GM12801 (cell line): ENCODE data around the gene IL17RA.

Experiments
- TF ChIP-seq, protein P1 (sequence below): IDR thresholded peaks from one replicate; pipeline ENCODE4 v1.5.1; 2011; ENCODE audit warnings: control low read depth; ENCODE audit not compliant: insufficient read length; ENCODE audit errors: extremely low read depth

IL17RA gene

DNA sequence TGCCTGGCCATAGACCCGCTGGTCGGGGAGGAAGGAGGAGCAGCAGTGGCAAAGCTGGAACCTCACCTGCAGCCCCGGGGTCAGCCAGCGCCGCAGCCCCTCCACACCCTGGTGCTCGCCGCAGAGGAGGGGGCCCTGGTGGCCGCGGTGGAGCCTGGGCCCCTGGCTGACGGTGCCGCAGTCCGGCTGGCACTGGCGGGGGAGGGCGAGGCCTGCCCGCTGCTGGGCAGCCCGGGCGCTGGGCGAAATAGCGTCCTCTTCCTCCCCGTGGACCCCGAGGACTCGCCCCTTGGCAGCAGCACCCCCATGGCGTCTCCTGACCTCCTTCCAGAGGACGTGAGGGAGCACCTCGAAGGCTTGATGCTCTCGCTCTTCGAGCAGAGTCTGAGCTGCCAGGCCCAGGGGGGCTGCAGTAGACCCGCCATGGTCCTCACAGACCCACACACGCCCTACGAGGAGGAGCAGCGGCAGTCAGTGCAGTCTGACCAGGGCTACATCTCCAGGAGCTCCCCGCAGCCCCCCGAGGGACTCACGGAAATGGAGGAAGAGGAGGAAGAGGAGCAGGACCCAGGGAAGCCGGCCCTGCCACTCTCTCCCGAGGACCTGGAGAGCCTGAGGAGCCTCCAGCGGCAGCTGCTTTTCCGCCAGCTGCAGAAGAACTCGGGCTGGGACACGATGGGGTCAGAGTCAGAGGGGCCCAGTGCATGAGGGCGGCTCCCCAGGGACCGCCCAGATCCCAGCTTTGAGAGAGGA is 24.5 kb downstream of the IL17RA start:
- TF ChIP-seq, protein P1, sequence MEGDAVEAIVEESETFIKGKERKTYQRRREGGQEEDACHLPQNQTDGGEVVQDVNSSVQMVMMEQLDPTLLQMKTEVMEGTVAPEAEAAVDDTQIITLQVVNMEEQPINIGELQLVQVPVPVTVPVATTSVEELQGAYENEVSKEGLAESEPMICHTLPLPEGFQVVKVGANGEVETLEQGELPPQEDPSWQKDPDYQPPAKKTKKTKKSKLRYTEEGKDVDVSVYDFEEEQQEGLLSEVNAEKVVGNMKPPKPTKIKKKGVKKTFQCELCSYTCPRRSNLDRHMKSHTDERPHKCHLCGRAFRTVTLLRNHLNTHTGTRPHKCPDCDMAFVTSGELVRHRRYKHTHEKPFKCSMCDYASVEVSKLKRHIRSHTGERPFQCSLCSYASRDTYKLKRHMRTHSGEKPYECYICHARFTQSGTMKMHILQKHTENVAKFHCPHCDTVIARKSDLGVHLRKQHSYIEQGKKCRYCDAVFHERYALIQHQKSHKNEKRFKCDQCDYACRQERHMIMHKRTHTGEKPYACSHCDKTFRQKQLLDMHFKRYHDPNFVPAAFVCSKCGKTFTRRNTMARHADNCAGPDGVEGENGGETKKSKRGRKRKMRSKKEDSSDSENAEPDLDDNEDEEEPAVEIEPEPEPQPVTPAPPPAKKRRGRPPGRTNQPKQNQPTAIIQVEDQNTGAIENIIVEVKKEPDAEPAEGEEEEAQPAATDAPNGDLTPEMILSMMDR = no peak

DNA sequence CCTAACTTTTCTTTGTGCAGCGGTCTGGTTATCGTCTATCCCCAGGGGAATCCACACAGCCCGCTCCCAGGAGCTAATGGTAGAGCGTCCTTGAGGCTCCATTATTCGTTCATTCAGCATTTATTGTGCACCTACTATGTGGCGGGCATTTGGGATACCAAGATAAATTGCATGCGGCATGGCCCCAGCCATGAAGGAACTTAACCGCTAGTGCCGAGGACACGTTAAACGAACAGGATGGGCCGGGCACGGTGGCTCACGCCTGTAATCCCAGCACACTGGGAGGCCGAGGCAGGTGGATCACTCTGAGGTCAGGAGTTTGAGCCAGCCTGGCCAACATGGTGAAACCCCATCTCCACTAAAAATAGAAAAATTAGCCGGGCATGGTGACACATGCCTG is 25.2 kb downstream of the IL17RA start:
- TF ChIP-seq, protein P1 = no peak

DNA sequence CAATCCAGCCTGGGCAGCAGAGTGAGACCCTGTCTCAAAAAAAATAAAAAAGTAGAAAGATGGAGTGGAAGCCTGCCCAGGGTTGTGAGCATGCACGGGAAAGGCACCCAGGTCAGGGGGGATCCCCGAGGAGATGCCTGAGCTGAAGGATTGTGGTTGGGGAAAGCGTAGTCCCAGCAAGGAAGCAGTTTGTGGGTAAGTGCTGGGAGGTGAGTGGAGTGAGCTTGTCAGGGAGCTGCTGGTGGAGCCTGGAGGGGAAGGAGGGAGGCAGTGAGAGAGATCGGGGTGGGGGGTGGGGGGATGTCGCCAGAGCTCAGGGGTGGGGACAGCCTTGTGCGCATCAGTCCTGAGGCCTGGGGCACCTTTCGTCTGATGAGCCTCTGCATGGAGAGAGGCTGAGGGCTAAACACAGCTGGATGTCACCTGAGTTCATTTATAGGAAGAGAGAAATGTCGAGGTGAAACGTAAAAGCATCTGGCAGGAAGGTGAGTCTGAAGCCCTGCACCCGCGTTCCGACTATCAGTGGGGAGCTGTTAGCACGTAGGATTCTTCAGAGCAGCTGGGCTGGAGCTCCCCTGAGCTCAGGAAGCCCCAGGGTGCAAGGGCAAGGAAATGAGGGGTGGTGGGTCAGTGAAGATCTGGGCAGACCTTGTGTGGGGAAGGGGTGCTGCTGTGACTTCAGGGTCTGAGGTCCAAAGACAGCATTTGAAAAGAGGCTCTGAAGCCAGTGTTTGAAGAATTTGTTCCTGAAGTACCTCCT is 26.2 kb downstream of the IL17RA start:
- TF ChIP-seq, protein P1 = no peak

DNA sequence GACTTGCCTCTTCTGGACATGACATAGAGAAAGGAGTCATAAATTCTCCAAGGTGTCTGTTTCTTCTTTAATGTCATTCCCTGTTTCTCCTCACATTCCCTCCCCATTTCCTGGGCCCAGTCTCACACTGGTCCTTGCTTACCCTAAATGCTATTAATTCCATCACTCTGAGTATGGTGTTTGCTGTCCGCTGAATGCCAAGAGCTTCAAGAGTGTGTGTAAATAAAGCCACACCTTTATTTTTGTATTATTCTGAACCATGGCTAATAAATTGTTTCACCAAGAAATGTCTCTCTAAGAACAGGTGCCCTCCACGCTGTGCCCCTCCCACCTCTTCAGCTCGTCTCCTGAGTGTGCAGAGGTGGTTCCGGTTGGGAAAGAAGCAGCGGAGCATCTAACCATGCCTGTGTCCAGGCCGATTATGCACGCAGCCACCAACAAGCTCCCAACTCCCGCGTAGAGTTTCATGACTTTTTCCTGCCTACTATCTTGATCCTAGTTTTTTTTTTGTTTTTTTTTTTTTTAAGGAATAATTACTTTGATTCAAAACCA is 27.8 kb downstream of the IL17RA start:
- TF ChIP-seq, protein P1 = no peak

DNA sequence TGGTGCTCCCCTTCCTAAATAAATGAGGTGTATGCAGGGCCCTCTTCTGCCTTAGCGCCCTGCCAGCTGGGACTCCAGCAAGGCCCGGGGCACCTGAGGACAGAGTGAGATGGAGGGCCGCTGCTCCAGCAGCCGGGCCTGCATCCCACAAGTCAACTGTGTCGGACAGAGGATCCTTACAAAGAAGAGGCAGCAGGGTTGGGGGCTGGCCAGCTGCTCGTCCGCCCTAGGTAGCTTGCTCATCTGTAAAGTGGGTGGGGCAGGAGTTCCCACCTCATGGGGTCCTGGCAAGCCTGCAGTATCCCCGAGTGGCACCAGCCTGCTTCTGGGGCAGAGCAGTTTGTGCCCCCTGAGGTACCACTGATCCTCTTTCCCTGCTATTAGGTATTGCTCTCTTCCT is 28.8 kb downstream of the IL17RA start:
- TF ChIP-seq, protein P1 = no peak

DNA sequence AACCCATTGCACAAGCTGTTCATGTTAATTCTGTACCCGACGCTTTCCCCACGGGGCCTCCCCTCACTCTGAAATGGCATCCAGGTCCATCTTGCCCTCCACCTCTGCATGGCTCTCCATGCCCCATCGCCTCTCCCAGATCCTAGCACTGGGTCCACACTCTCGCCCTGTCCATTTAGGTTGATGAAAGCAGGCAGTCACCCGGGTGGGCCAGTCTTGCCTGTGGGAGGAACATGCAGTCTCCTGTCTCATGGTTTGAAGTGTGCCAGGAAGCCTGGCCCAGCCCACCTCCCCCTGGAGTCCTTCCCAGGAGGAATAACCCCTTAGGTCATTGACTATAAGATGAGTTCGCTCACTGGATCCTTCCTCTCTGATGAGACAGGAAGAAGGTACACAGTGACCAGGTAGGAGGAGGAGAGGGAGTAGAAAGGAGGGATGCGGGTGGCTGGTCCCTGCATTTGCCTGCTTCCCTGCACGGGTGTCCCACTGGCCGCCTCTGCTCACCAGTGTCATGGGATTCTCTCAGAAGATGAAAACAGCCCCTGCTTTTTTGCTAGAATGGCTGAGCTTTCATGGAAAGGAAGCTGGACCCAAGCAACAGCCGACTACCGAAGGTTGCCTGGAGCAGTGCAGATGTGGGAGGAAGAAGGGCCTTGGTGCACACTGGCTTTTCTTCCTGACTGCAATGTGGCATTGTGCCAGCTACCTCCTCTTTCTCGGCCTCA is 29.5 kb downstream of the IL17RA start:
- TF ChIP-seq, protein P1 = no peak

DNA sequence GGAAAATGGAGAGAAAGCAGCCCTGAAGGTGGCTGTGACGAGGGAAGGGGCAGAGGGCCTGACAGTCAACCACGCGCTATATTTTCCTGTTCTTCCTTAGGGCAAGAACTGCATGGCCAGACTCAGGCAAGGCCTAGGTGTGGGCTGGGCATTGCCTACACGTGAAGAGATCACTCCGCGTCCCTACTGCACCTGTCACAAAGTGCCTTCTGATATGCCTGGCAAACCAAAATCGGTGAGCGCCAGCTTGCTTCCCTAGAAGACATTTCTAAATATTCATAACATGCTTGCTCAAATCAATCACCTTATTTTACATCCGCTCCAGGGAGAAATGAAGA is 30.1 kb downstream of the IL17RA start:
- TF ChIP-seq, protein P1 = no peak
